GM12878 (cell line): ENCODE data around the gene IARS2. TPM values are rescaled to one million over a fixed set of nuclear protein-coding genes. Genes with fewer than 3 reads are reported as not detected.
"Not testable (repeated sequence)": the region's sequence is repeated elsewhere in the genome, so short reads cannot be mapped to it uniquely, and the experiment has no call there.

Experiments
- ATAC-seq: fragments of 200-7000 bp; cut with Tn5 transposase; 3 replicates; pipeline ENCODE4 v1.9.1; 2020; ENCODE audit warnings: mild to moderate bottlenecking, moderate library complexity
- BruUV-seq: library from RNA; stranded (reverse); fragments of 400-500 nt; replicated peaks from 2 replicates; lab custom pipeline; 2021; lab: Mats Ljungman, UMichigan
- CTCF ChIA-PET: fragments of 300-600 bp; sonication (Branson Sonifier 250); formaldehyde crosslinking; extraction: SDS; loops from one replicate; lab custom pipeline; 2021; ENCODE audit warnings: inconsistent platforms; lab: Yijun Ruan, JAX
- POLR2A ChIA-PET: fragments of 350-600 bp; formaldehyde crosslinking; extraction: SDS; loops from one replicate; lab custom pipeline; 2021; ENCODE audit warnings: inconsistent platforms; lab: Charles Lee
- RAD21 ChIA-PET: fragments of 300-600 bp; sonication (Branson Sonifier 250); formaldehyde crosslinking; loops from one replicate; lab custom pipeline; 2023; ENCODE audit warnings: antibody characterized with exemption; ENCODE audit not compliant: unreplicated experiment; lab: Charles Lee
- SMC1A ChIA-PET: fragments of 300-600 bp; sonication (Branson Sonifier 250); formaldehyde crosslinking; loops from one replicate; lab custom pipeline; 2023; ENCODE audit not compliant: unreplicated experiment, uncharacterized antibody; lab: Charles Lee
- DNase-seq: peaks from one replicate; pipeline ENCODE4 v3.0.0-alpha.2; 2011; ENCODE audit warnings: low read depth, low spot score
- FAIRE-seq: peaks from 3 replicates; lab custom pipeline; 2011; peaks lifted over from hg19 to GRCh38; lab: Jason Lieb, UNC
- H2AFZ ChIP-seq: 2 replicates; pipeline ENCODE4 v1.6.0; 2011; ENCODE audit warnings: low read depth, low read length, control low read depth; ENCODE audit not compliant: control insufficient read depth
- H3K27ac ChIP-seq: 2 replicates; pipeline ENCODE4 v1.5.1; 2011; ENCODE audit warnings: control low read depth; ENCODE audit not compliant: control insufficient read depth, insufficient read depth
- H3K27me3 ChIP-seq, 2 experiments: replicated peaks in 1 of 2; 2 replicates each; pipeline versions ENCODE4 v1.6.0 to v1.6.1; 2011; ENCODE audit warnings: low read length in 1 of 2; ENCODE audit not compliant: control insufficient read depth in 2 of 2, insufficient read depth in 2 of 2
- H3K36me3 ChIP-seq, 2 experiments: 2 replicates each; pipeline ENCODE4 v1.5.1; 2011; ENCODE audit warnings: low read length in 1 of 2; ENCODE audit not compliant: control insufficient read depth in 2 of 2, insufficient read depth in 2 of 2
- H3K4me1 ChIP-seq: 2 replicates; pipeline ENCODE4 v1.6.1; 2011; ENCODE audit warnings: mild to moderate bottlenecking, low read length, moderate library complexity, mixed read lengths; ENCODE audit not compliant: control insufficient read depth, insufficient read depth
- H3K4me2 ChIP-seq: 2 replicates; pipeline ENCODE4 v1.6.0; 2011; ENCODE audit warnings: control low read depth; ENCODE audit not compliant: control insufficient read depth, insufficient read depth
- H3K4me3 ChIP-seq: fragments of 200-600 bp; sonication (generic); 2 replicates; pipeline ENCODE4 v1.5.1; 2016
- H3K79me2 ChIP-seq: 2 replicates; pipeline ENCODE4 v1.6.0; 2011; ENCODE audit warnings: low read length; ENCODE audit not compliant: control insufficient read depth, insufficient read depth
- H3K9ac ChIP-seq: 2 replicates; pipeline ENCODE4 v1.8.0; 2011; ENCODE audit warnings: low read length, control low read depth, mixed read lengths; ENCODE audit not compliant: control insufficient read depth, insufficient read depth
- H3K9me3 ChIP-seq: replicated peaks from 3 replicates; pipeline ENCODE4 v1.5.1; 2011; ENCODE audit warnings: mild to moderate bottlenecking, low read length; ENCODE audit not compliant: control insufficient read depth, insufficient read depth
- H4K20me1 ChIP-seq: 2 replicates; pipeline ENCODE4 v1.6.0; 2011; ENCODE audit not compliant: control insufficient read depth, insufficient read depth
- SPI1 ChIP-seq: IDR thresholded peaks from 2 replicates; pipeline ENCODE4 v1.6.1; 2011; ENCODE audit warnings: low read depth, mild to moderate bottlenecking, low read length, moderate library complexity, borderline replicate concordance; ENCODE audit not compliant: insufficient read depth
- WGBS: methylation state at CpG from one replicate; pipeline ENCODE4 v1.1.6; 2016; ENCODE audit warnings: low lambda C conversion rate; ENCODE audit not compliant: insufficient replicate concordance, insufficient coverage; ENCODE audit errors: missing lambda C conversion rate; 5-methylcytosine and 5-hydroxymethylcytosine counted together
- in situ Hi-C: fragments of 300-500 bp; cut with MboI; formaldehyde crosslinking; loops from 9 replicates; pipeline ENCODE4 v1.14.3; 2018; ENCODE audit warnings: mixed read lengths
- intact Hi-C: fragments of 100-400 bp; cut with micrococcal nuclease; formaldehyde crosslinking; loops from one replicate; pipeline ENCODE4 v1.14.2; 2022; ENCODE audit not compliant: unreplicated experiment
- polyA plus RNA-seq, 11 experiments: library from polyadenylated mRNA; depleted of rRNA in 4 of 11; unstranded in 6 of 11; stranded (reverse) in 5 of 11; fragments of >200 nt; fragmentation: Nextera tagmentation in 4 of 11; fragmentation: Illumina TruSeq in 1 of 11; extraction: Ambion mirVana in 4 of 11; extraction: Trizol in 1 of 11; gene quantifications; 1 replicate in 1 of 11; 2 replicates in 10 of 11; pipeline versions ENCODE4 v1.2.1 to v1.2.3, GENCODE V29; 2011 to 2016; ENCODE audit warnings: inconsistent platforms in 2 of 11, missing spikeins in 2 of 11, low read depth in 1 of 11
- total RNA-seq, 4 experiments: library from RNA; depleted of rRNA in 3 of 4; stranded (reverse); fragments of >200 nt in 3 of 4; fragmentation: Illumina TruSeq in 1 of 4; extraction: Trizol in 1 of 4; gene quantifications; 2 replicates each; pipeline versions ENCODE4 v1.2.1 to v1.2.3, GENCODE V29; 2013 to 2021
- TF ChIP-seq, protein P1 (sequence below): IDR thresholded peaks from 2 replicates; pipeline ENCODE4 v1.6.1; 2011; ENCODE audit warnings: borderline replicate concordance, low read depth, mild to moderate bottlenecking, moderate library complexity, mixed read lengths, low read length; ENCODE audit not compliant: insufficient read depth; ENCODE audit errors: extremely low read length

The IARS2 gene
- total and polyA plus RNA-seq, 10 of the 15 experiments (the other 5 are each of a cell fraction or from before 2014, with no cell fraction given) = 23.7 to 100 (median 66.8) TPM

DNA sequence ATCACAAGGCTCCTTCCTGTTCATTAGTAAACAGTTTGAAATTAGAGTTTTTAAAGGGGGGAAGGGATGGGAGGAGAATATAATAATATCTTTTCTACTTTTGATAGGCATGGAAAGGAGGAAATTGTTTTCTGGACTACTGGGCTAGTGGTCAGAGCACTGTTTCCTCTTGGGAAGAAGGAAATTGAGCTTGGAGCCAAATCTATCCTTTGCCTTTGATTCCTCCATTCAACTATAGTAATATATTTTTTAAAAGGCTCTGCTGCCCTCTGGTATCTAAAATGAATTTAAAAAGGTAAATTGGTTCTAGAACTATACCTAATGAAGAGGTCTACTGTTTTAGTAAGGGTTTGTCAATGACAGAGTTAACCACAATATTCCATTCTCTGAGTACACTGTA lies 5.9 kb downstream of the IARS2 start (continued):
- no peak for TF ChIP-seq SPI1
- TF ChIP-seq, protein P1, sequence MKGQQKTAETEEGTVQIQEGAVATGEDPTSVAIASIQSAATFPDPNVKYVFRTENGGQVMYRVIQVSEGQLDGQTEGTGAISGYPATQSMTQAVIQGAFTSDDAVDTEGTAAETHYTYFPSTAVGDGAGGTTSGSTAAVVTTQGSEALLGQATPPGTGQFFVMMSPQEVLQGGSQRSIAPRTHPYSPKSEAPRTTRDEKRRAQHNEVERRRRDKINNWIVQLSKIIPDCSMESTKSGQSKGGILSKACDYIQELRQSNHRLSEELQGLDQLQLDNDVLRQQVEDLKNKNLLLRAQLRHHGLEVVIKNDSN = no peak

DNA sequence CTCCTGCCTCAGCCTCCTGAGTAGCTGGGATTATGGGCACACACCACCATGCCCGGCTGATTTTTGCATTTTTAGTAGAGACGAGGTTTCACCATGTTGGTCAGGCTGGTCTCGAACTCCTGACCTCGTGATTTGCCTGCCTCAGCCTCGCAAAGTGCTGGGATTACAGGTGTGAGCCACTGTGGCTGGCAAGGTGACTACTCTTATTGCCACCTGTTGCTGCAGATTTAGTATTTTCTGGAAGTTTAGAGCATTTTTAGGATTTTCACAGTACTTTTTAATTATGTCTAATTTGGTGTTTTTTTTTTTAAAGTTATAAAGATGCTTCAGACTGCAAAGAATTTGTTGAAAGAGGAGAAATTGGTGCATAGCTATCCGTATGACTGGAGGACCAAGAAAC lies 16.5 kb downstream of the IARS2 start:
- H3K27ac ChIP-seq, POLR2A ChIA-PET, DNase-seq, H3K9ac ChIP-seq, H2AFZ ChIP-seq, SMC1A ChIA-PET, intact Hi-C loops, H3K4me1 ChIP-seq, RAD21 ChIA-PET, H3K9me3 ChIP-seq, H4K20me1 ChIP-seq, ATAC-seq, FAIRE-seq, in situ Hi-C loops, H3K4me3 ChIP-seq, H3K4me2 ChIP-seq, BruUV-seq, H3K27me3 ChIP-seq, H3K79me2 ChIP-seq: not testable (repeated sequence)
- H3K36me3 ChIP-seq = peaks cover 0 to 24% of the 10 kb centered on the region in 2 experiments; a peak in 2 of 4 replicates
- CTCF ChIA-PET = interaction anchor here (1.4 kb wide), 1 partner anchor 24 kb away, joined by 3 read pairs; no protein-coding TSS in a partner anchor
- WGBS = 69% methylated on average over 6 of the region's 6 CpGs

DNA sequence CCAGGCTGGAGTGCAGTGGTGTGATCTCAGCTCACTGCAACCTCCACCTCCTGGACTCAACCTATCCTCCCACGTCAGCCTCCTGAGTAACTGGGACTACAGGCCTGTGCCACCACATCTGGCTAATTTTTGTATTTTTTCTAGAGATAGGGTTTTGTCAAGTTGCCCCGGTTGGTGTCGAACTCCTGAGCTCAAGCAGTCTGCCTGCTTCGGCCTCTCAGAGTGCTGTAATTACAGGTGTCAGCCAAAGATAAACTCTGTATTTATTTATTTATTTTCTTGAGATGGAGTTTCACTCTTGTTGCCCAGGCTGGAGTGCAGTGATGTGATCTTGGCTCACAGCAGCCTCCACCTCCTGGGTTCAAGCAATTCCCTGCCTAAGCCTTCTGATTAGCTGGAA lies 18.7 kb downstream of the IARS2 start:
- in situ Hi-C loops, intact Hi-C loops: not testable (repeated sequence)
- peaks cover 0 to 10% of the 10 kb centered on the region in 2 experiments; a peak in 2 of 4 replicates for H3K36me3 ChIP-seq

More for the DNA sequence above, 18.7 kb downstream of the IARS2 start:
- not testable (repeated sequence) for FAIRE-seq, BruUV-seq, H3K4me2 ChIP-seq, H4K20me1 ChIP-seq, H3K79me2 ChIP-seq, H2AFZ ChIP-seq, H3K4me1 ChIP-seq, H3K27me3 ChIP-seq, H3K27ac ChIP-seq, DNase-seq, H3K9me3 ChIP-seq, H3K4me3 ChIP-seq, ATAC-seq, H3K9ac ChIP-seq
- ChIA-PET RAD21 (interaction anchor here (0.7 kb wide), 1 partner anchor 28 kb away, joined by 3 read pairs; no protein-coding TSS in a partner anchor), CTCF (interaction anchor here (0.5 to 3.2 kb wide), 18 partner anchors 8 to 186 kb away, joined by 3 to 54 read pairs (median 4); no protein-coding TSS in a partner anchor), POLR2A (interaction anchor here (0.6 to 1.6 kb wide), 5 partner anchors 23 to 172 kb away, joined by 3 to 4 read pairs (median 3); partner anchors contain the start of gene BPNT1), SMC1A (interaction anchor here (0.7 to 1.5 kb wide), 5 partner anchors 10 to 304 kb away, joined by 3 to 4 read pairs (median 3); no protein-coding TSS in a partner anchor)
- 100% methylated on average over 4 of the region's 4 CpGs for WGBS
